Astrocyte of the cerebellum (primary cell): ENCODE data around the gene GARIN5B.

Source experiments
- DNase-seq: peaks from one replicate; pipeline ENCODE4 v3.0.0-alpha.2; 2011; ENCODE audit warnings: low read depth
- H3K4me3 ChIP-seq: 2 replicates; pipeline ENCODE4 v1.5.1; 2011; ENCODE audit warnings: mild to moderate bottlenecking, low read depth, low read length, moderate library complexity
- CTCF ChIP-seq: IDR thresholded peaks from 2 replicates; pipeline ENCODE4 v1.5.1; 2012; ENCODE audit warnings: low read length, low read depth, moderate library complexity, mild to moderate bottlenecking; ENCODE audit errors: missing control alignments
- in situ Hi-C: cut with HindIII; loops from 2 replicates; pipeline ENCODE4 v1.10.0; 2017; ENCODE audit warnings: low sequenced_read_pairs

Gene GARIN5B

GRCh38 chr19:55373993-55374757 is 11.1 kb upstream of the GARIN5B start:
- no peak for TF ChIP-seq CTCF
- DNase-seq = no peak
- no peak overlapping the region for H3K4me3 ChIP-seq
- in situ Hi-C loops = no loop called here

GRCh38 chr19:55373306-55373992 is 10.4 kb upstream of the GARIN5B start:
- in situ Hi-C loops = no loop called here
- H3K4me3 ChIP-seq = no peak overlapping the region
- no peak for TF ChIP-seq CTCF
- DNase-seq = no peak

- H3K4me3 ChIP-seq = no peak overlapping the region
- DNase-seq = no peak
- in situ Hi-C loops = no loop called here
- TF ChIP-seq CTCF = no peak
Observed at GRCh38 chr19:55372316-55373081, 9.4 kb upstream of the GARIN5B start.

GRCh38 chr19:55370305-55370988 is 7.4 kb upstream of the GARIN5B start, which contains the start of gene IL11:
Gene IL11, minus strand, starts transcription at chr19:55370463. Its CDS starts 153 bp downstream, at chr19:55370310.
- in situ Hi-C loops = no loop called here
- no peak for TF ChIP-seq CTCF
- H3K4me3 ChIP-seq = peak within 1 kb of the TSS; percentile 51
- no peak for DNase-seq

- DNase-seq = no peak
- H3K4me3 ChIP-seq = peak overlapping the region; percentile 51
- in situ Hi-C loops = no loop called here
- TF ChIP-seq CTCF = no peak
Observed at GRCh38 chr19:55369653-55370304, 6.7 kb upstream of the GARIN5B start.
